CD8-positive, alpha-beta memory T cell (primary cell): ENCODE measurements around the gene GRIN2C. TPM values are rescaled to one million over a fixed set of nuclear protein-coding genes. Genes with fewer than 3 reads are reported as not detected.

ENCODE experiments used
- CTCF ChIA-PET: fragments of 350-600 bp; sonication (Branson Sonifier 250); formaldehyde crosslinking; loops from one replicate; lab custom pipeline; 2021; ENCODE audit warnings: antibody characterized with exemption; lab: Charles Lee
- POLR2A ChIA-PET: fragments of 350-600 bp; sonication (Branson Sonifier 250); formaldehyde crosslinking; loops from one replicate; lab custom pipeline; 2021; ENCODE audit warnings: antibody characterized with exemption; lab: Charles Lee
- DNase-seq, 5 donors: peaks; one replicate each; pipeline versions ENCODE4 v3.0.0 to v3.0.0-alpha.2; 2020 to 2022; ENCODE audit warnings: mixed read lengths in 1 of 5
- H3K27ac ChIP-seq: one replicate; pipeline ENCODE4 v1.7.0; 2013; ENCODE audit warnings: low read depth, mild to moderate bottlenecking, low read length, moderate library complexity
- H3K27me3 ChIP-seq: 2 replicates; pipeline ENCODE4 v1.7.0; 2013; ENCODE audit warnings: low read length, mild to moderate bottlenecking; ENCODE audit not compliant: insufficient read depth, poor library complexity, severe bottlenecking
- H3K36me3 ChIP-seq: 2 replicates; pipeline ENCODE4 v1.7.0; 2013; ENCODE audit warnings: mild to moderate bottlenecking, low read length, moderate library complexity; ENCODE audit not compliant: insufficient read depth
- H3K4me1 ChIP-seq: 2 replicates; pipeline ENCODE4 v1.7.0; 2013; ENCODE audit warnings: mild to moderate bottlenecking, low read length, moderate library complexity; ENCODE audit not compliant: insufficient read depth
- H3K4me3 ChIP-seq: 2 replicates; pipeline ENCODE4 v1.7.0; 2013; ENCODE audit warnings: mild to moderate bottlenecking, low read length
- H3K9me3 ChIP-seq: 2 replicates; pipeline ENCODE4 v1.7.0; 2013; ENCODE audit warnings: mild to moderate bottlenecking, low read length
- H3K27ac Mint-ChIP-seq, 8 donors: one replicate each; pipeline ENCODE4 v1.8.0; 2020 to 2021; ENCODE audit warnings: mixed read lengths in 8 of 8, mild to moderate bottlenecking in 6 of 8, inconsistent platforms in 3 of 8, moderate library complexity in 3 of 8
- H3K27me3 Mint-ChIP-seq, 2 donors: one replicate each; pipeline ENCODE4 v1.8.0; 2020 to 2021; ENCODE audit warnings: mixed read lengths in 2 of 2, mild to moderate bottlenecking in 1 of 2, moderate library complexity in 1 of 2
- H3K36me3 Mint-ChIP-seq, 3 donors: one replicate each; pipeline ENCODE4 v1.8.0; 2020 to 2021; ENCODE audit warnings: mixed read lengths in 3 of 3, inconsistent platforms in 1 of 3, mild to moderate bottlenecking in 1 of 3
- H3K4me1 Mint-ChIP-seq, 3 donors: one replicate each; pipeline ENCODE4 v1.8.0; 2020 to 2021; ENCODE audit warnings: mixed read lengths in 3 of 3, inconsistent platforms in 1 of 3, mild to moderate bottlenecking in 1 of 3
- H3K4me3 Mint-ChIP-seq, 7 donors: one replicate each; pipeline ENCODE4 v1.8.0; 2020 to 2021; ENCODE audit warnings: mixed read lengths in 7 of 7, mild to moderate bottlenecking in 6 of 7, moderate library complexity in 4 of 7, inconsistent platforms in 2 of 7
- H3K9me3 Mint-ChIP-seq, 5 donors: one replicate each; pipeline ENCODE4 v1.8.0; 2020 to 2022; ENCODE audit warnings: mixed read lengths in 5 of 5, mild to moderate bottlenecking in 3 of 5, moderate library complexity in 2 of 5, inconsistent platforms in 1 of 5
- polyA plus RNA-seq: library from polyadenylated mRNA; unstranded; fragments of 300-500 nt; fragmentation: Illumina TruSeq; gene quantifications from one replicate; pipeline ENCODE4 v1.2.3, GENCODE V29; 2021
- total RNA-seq, 2 experiments: library from RNA; stranded (reverse); gene quantifications; one replicate each; pipeline ENCODE4 v1.2.3, GENCODE V29; 2021

GRIN2C gene
- total and polyA plus RNA-seq, 3 experiments from 2014 or later = not detected

DNA sequence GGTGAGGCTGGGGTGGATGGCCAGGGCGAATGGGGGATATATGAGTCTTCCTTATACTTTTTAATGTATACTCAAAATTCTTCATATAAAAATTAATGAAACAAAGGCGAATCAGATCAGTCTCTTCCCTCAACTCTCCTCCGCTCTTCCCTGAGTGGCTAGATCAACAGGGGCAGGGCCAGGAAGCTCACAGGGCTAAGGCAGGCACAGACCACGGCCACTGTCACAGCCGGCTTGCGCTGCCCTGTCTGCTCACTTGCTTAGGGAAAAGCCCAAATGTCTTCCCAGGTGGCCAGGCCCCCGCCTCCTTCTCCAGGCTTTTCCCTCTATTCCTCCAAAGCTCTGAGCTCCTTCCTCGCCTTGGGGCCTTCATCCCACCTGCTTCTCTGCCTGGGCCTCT, 6.0 kb downstream of the GRIN2C start:
- Mint-ChIP-seq H3K9me3 (no peaks in the 10 kb centered on the region), H3K4me1 (peaks cover 6 to 10% (median 9%) of the 10 kb centered on the region in 3 donors), H3K27ac (no peak overlapping the region), H3K36me3 (no peaks in the 10 kb centered on the region), H3K27me3 (peaks cover 44 to 68% of the 10 kb centered on the region in 2 donors), H3K4me3 (no peak overlapping the region)
- no peak overlapping the region for H3K27ac ChIP-seq
- POLR2A ChIA-PET = no interaction called here
- H3K27me3 ChIP-seq = peaks cover 23% of the 10 kb centered on the region
- H3K9me3 ChIP-seq = no peaks in the 10 kb centered on the region
- no peak for DNase-seq
- H3K4me1 ChIP-seq = no peaks in the 10 kb centered on the region
- no peak overlapping the region for H3K4me3 ChIP-seq
- no peaks in the 10 kb centered on the region for H3K36me3 ChIP-seq
- CTCF ChIA-PET = interaction anchor here (0.7 kb wide), 1 partner anchor 63 kb away, joined by 3 read pairs; no protein-coding TSS in a partner anchor

DNA sequence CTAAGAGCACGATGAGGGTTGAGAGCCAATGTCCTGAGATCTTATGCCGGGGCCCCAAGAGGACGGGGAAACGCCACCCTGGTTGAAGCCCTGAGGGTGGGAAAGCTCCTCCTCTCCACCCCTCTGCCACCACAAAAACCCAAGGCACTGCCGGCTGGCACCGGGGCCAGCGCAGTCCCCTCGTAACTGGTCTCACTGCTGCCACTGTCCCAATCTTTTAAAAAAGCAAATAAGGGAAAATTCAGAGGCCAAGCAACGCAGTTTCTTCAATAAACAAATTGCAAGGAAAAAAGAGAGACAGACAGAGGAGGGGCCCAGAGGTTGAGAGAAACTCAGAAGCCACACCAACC, 6.7 kb downstream of the GRIN2C start:
- peak overlapping the region; percentile 32 for H3K4me3 ChIP-seq
- H3K4me3 Mint-ChIP-seq = peak overlapping the region in 3 of 7 donors; percentile 53 to 88 (median 67)
- H3K27me3 ChIP-seq = peaks cover 21% of the 10 kb centered on the region
- H3K27ac Mint-ChIP-seq = no peak overlapping the region
- no peaks in the 10 kb centered on the region for H3K36me3 Mint-ChIP-seq
- H3K9me3 Mint-ChIP-seq = no peaks in the 10 kb centered on the region
- peaks cover 6 to 10% (median 9%) of the 10 kb centered on the region in 3 donors for H3K4me1 Mint-ChIP-seq
- peaks cover 42 to 63% of the 10 kb centered on the region in 2 donors for H3K27me3 Mint-ChIP-seq
- H3K27ac ChIP-seq = no peak overlapping the region
- H3K9me3 ChIP-seq = no peaks in the 10 kb centered on the region
- CTCF ChIA-PET = interaction anchor here (0.9 to 1.6 kb wide), 4 partner anchors 9 to 196 kb away, joined by 3 to 7 read pairs (median 4); no protein-coding TSS in a partner anchor
- no peaks in the 10 kb centered on the region for H3K36me3 ChIP-seq
- DNase-seq = no peak
- no peaks in the 10 kb centered on the region for H3K4me1 ChIP-seq
- POLR2A ChIA-PET = interaction anchor here (0.8 to 1.5 kb wide), 2 partner anchors 20 to 115 kb away, joined by 4 to 5 read pairs; no protein-coding TSS in a partner anchor

DNA sequence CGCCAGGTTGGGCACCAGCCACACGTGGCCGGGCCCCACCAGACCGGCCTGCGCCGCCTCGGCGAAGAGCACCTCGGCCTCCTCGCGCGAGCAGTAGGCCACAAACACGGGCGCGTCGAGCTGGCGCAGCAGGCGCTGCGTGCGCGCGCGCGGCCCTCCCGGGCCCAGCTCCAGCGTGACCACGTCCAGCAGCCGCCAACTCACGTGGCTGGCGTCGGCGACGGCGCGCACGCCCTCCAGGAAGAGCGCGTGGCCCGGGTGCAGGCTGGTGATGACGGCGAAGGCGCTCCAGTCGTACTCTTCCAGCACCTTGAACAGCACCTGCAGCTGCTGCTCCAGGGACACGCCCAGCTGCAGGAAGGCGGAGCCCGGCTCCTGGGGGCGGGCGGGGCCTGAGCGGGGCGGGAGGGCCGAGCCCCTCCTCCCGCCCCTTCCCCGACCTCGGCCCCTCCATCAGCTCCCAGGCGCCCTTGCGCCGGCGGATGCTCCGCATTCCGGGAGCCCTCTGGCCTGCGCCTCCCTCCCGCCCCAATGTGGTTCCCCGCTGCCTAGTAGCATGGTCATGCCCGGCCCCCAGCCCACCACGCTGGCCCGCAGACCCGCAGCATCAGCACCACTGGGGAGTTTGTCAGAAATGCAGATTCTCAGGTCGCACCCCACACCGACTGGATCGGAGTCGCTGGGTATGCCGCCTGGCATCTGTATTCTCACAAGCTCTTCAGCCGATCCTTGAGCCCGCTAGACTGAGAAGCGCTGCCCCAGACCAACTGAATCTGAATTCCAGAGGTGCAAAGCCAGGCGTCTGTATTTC, 7.2 kb downstream of the GRIN2C start:
- peak overlapping the region; percentile 32 for H3K4me3 ChIP-seq
- CTCF ChIA-PET = interaction anchor here (0.9 to 1.6 kb wide), 4 partner anchors 10 to 195 kb away, joined by 3 to 7 read pairs (median 4); no protein-coding TSS in a partner anchor
- peak; percentile 30 to 64 (median 45) for DNase-seq
- H3K36me3 ChIP-seq = no peaks in the 10 kb centered on the region
- Mint-ChIP-seq H3K9me3 (no peaks in the 10 kb centered on the region), H3K4me3 (peak overlapping the region in 6 of 7 donors; percentile 41 to 88 (median 65)), H3K27me3 (peaks cover 36 to 57% of the 10 kb centered on the region in 2 donors), H3K27ac (no peak overlapping the region), H3K4me1 (peaks cover 6 to 10% (median 9%) of the 10 kb centered on the region in 3 donors), H3K36me3 (no peaks in the 10 kb centered on the region)
- no peaks in the 10 kb centered on the region for H3K9me3 ChIP-seq
- H3K27me3 ChIP-seq = peaks cover 15% of the 10 kb centered on the region
- no peak overlapping the region for H3K27ac ChIP-seq
- POLR2A ChIA-PET = interaction anchor here (0.8 to 1.5 kb wide), 2 partner anchors 21 to 114 kb away, joined by 4 to 5 read pairs; no protein-coding TSS in a partner anchor
- no peaks in the 10 kb centered on the region for H3K4me1 ChIP-seq

DNA sequence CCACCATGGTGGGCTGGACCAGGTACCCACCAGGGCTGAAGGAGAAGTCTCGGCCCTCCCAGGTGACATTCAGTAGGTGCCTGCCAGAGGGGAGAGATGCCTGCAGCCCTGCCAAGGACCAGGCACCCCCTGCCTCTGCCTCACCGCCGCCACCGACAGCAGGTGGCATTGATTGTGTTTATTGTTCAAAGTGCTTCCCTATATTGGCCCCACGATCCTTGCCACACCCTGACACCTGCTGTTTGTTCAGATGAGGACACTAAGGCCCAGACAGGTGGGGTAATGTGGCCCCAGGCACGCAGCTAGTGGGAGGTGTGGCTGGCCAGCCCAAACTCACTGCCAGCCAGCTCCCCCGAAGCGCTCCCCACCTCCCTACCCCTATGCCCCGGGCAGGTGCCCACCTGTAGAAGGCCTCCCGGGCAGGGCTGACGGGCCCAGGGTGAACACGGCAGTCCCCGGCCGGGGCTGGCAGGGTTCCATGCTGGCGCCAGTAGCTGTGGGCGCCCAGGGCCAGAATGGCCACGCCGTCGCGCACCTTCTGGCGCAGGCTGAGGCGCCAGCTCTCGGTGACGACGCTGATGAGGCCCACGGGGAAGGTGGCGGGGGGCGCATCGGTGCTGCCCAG, 8.0 kb downstream of the GRIN2C start:
- Histone ChIP-seq H3K9me3 (no peaks in the 10 kb centered on the region), H3K4me1 (no peaks in the 10 kb centered on the region), H3K27ac (no peak overlapping the region), H3K4me3 (no peak overlapping the region), H3K36me3 (no peaks in the 10 kb centered on the region), H3K27me3 (peaks cover 10% of the 10 kb centered on the region)
- ChIA-PET CTCF (interaction anchor here (0.9 to 1.6 kb wide), 2 partner anchors 61 to 106 kb away, joined by 3 to 5 read pairs; no protein-coding TSS in a partner anchor), POLR2A (interaction anchor here (1.5 kb wide), 1 partner anchor 22 kb away, joined by 5 read pairs; no protein-coding TSS in a partner anchor)
- DNase-seq = no peak
- H3K4me3 Mint-ChIP-seq = no peak overlapping the region
- H3K36me3 Mint-ChIP-seq = no peaks in the 10 kb centered on the region
- H3K9me3 Mint-ChIP-seq = no peaks in the 10 kb centered on the region
- peaks cover 6 to 10% (median 9%) of the 10 kb centered on the region in 3 donors for H3K4me1 Mint-ChIP-seq
- no peak overlapping the region for H3K27ac Mint-ChIP-seq
- peaks cover 31 to 50% of the 10 kb centered on the region in 2 donors for H3K27me3 Mint-ChIP-seq

DNA sequence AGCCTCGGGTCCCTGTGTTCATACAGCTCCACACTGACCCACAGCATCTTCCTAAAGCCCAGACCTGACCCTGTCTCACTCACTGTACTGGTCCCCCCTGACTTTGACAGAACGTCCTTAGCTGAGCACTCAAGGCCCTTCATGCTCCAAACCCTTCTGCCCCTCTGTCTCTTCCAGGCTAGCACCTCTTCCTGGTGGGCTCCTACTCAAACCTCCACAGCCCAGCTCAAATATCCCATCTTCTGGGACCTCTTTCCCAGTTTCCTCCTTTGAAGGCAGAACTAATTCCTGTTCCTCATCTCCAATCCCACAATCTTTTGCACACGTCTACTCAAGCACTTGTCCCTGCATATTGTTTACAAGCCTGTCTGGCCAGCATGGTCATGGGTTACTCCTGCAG, 8.8 kb downstream of the GRIN2C start:
- CTCF ChIA-PET = no interaction called here
- DNase-seq = no peak
- Mint-ChIP-seq H3K36me3 (no peaks in the 10 kb centered on the region), H3K9me3 (no peaks in the 10 kb centered on the region), H3K27me3 (peaks cover 27 to 43% of the 10 kb centered on the region in 2 donors), H3K4me3 (peak overlapping the region in 2 of 7 donors; percentile 12 to 38), H3K4me1 (peaks cover 6 to 10% (median 9%) of the 10 kb centered on the region in 3 donors), H3K27ac (no peak overlapping the region)
- POLR2A ChIA-PET = no interaction called here
- no peaks in the 10 kb centered on the region for H3K4me1 ChIP-seq
- no peak overlapping the region for H3K4me3 ChIP-seq
- H3K9me3 ChIP-seq = no peaks in the 10 kb centered on the region
- H3K27ac ChIP-seq = no peak overlapping the region
- no peaks in the 10 kb centered on the region for H3K36me3 ChIP-seq
- H3K27me3 ChIP-seq = peaks cover 10% of the 10 kb centered on the region

DNA sequence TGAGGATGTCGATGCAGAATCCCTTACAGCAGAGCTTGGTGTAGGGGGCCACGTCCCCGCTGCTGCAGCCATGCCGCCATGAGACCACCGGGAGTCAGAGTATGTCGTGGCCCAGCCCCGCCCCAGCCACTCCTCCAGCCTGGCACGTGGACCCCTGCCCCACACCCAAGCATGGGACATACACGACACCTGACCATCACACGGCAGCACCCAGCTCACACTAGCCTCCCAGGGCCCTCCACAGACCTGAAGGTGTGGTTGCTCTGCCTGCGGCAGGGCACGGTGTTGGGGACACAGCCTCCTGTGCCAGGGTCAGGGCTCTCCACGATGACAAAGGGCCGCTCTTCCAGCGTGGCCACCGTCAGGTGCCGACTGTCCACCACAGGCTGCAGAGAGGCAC, 9.4 kb downstream of the GRIN2C start:
- Histone ChIP-seq H3K27ac (no peak overlapping the region), H3K9me3 (no peaks in the 10 kb centered on the region), H3K27me3 (peaks cover 10% of the 10 kb centered on the region), H3K4me1 (no peaks in the 10 kb centered on the region), H3K36me3 (no peaks in the 10 kb centered on the region), H3K4me3 (no peak overlapping the region)
- no peaks in the 10 kb centered on the region for H3K9me3 Mint-ChIP-seq
- no peak overlapping the region for H3K4me3 Mint-ChIP-seq
- POLR2A ChIA-PET = no interaction called here
- no peak overlapping the region for H3K27ac Mint-ChIP-seq
- CTCF ChIA-PET = no interaction called here
- H3K27me3 Mint-ChIP-seq = peaks cover 22 to 37% of the 10 kb centered on the region in 2 donors
- peaks cover 6 to 10% (median 9%) of the 10 kb centered on the region in 3 donors for H3K4me1 Mint-ChIP-seq
- no peaks in the 10 kb centered on the region for H3K36me3 Mint-ChIP-seq
- DNase-seq = no peak

DNA sequence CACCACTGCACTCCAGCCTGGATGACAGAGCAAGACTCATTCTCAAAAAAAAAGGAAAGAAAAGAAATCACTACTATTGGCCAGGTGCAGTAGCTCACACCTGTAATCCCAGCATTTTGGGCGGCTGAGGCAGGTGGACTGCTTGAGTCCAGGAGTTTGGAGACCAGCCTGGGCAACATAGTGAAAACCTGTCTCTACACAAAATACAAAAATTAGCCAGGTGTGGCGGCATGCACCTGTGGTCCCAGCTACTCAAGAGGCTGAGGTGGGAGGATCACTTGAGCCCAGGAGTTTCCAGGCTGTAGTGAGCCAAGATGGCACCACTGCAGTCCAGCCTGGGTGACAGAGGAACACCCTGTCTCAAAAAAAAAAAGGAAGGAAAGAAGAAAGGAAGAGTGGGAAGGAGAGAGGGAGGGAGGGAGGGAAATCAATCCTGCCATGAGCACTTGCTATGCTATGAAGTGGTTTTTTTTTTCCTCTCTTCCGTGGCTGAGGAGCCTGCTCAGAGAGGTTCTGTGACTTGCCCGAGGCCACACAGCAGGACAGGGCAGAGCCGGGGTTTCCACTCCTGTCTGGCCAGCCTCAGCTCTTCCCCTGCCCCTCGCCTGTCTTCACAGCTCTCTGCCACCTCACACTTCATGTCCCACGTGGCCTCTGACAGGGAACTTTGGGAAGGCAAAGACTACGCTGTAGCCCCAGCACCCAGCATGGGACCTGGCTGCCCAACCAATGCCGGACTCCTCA, 10.9 kb downstream of the GRIN2C start:
- ChIA-PET POLR2A (no interaction called here), CTCF (no interaction called here)
- Mint-ChIP-seq H3K27me3 (peaks cover 14 to 23% of the 10 kb centered on the region in 2 donors), H3K9me3 (no peaks in the 10 kb centered on the region), H3K4me1 (peaks cover 6 to 10% (median 9%) of the 10 kb centered on the region in 3 donors), H3K27ac (no peak overlapping the region), H3K4me3 (no peak overlapping the region), H3K36me3 (no peaks in the 10 kb centered on the region)
- DNase-seq = no peak
- H3K36me3 ChIP-seq = no peaks in the 10 kb centered on the region
- H3K4me1 ChIP-seq = no peaks in the 10 kb centered on the region
- no peaks in the 10 kb centered on the region for H3K9me3 ChIP-seq
- H3K4me3 ChIP-seq = no peak overlapping the region
- no peak overlapping the region for H3K27ac ChIP-seq
- H3K27me3 ChIP-seq = peaks cover 3% of the 10 kb centered on the region
